Measurements from ENCODE around the gene AHDC1.

The AHDC1 gene

DNA sequence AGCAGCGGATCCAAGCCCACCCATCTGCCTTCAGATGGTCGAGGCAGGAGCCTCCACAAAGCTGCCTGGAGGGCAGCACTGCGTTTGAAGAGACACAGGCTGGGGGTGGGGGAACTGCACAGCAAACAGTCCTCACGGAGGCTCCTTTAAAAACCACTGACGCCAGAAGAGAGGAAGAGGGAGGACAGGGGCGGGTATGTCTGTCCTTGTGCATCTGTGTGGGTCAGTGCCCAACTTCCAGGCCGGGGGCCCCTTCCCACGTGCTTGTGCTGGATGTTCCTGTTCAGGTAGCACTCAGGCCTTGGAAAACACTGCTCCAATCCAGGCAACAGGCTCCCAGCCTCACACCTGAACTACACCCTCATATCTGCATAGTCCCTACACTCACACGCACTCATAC is 7.7 kb downstream of the AHDC1 start:
- Histone ChIP-seq H3K56ac (ENCODE audit: low read length) (peak overlapping the region; percentile 58), H2BK15ac (replicated peaks; ENCODE audit: low read depth) (no peak overlapping the region), H3K27me3 (ENCODE audit: insufficient read depth, low read length, poor library complexity) (no peaks in the 10 kb centered on the region), H3K4me2 (ENCODE audit: low read length) (no peak overlapping the region), H3K23ac (ENCODE audit: low read length) (no peak overlapping the region), H3K18ac (ENCODE audit: low read length) (no peak overlapping the region), H3K9ac (ENCODE audit: low read length) (no peak overlapping the region), H3K27ac (ENCODE audit: low read depth, low read length) (no peak overlapping the region), H3K79me2 (ENCODE audit: control insufficient read depth, insufficient read depth, low read length) (peaks cover 80% of the 10 kb centered on the region), H3K4me1 (ENCODE audit: control insufficient read depth, low read depth, low read length) (peaks cover 38% of the 10 kb centered on the region), H2BK5ac (ENCODE audit: low read length) (no peak overlapping the region), H2AK5ac (ENCODE audit: low read length) (no peak overlapping the region), H4K5ac (ENCODE audit: low read length) (no peak overlapping the region), H4K8ac (ENCODE audit: low read depth, low read length) (no peak overlapping the region), H2BK120ac (ENCODE audit: low read depth, low read length) (no peak overlapping the region), H3K4ac (ENCODE audit: low read depth, low read length) (no peak overlapping the region), H3K4me3 (ENCODE audit: low read length) (no peak overlapping the region), H3K36me3 (ENCODE audit: control insufficient read depth, insufficient read depth, low read length) (no peaks in the 10 kb centered on the region), H3K79me1 (ENCODE audit: low read length) (peaks cover 56% of the 10 kb centered on the region)
- WGBS (ENCODE audit: extremely low coverage, insufficient coverage, low lambda C conversion rate), result no CpG with 5 or more reads among the region's 9 CpGs
- no peak for DNase-seq

DNA sequence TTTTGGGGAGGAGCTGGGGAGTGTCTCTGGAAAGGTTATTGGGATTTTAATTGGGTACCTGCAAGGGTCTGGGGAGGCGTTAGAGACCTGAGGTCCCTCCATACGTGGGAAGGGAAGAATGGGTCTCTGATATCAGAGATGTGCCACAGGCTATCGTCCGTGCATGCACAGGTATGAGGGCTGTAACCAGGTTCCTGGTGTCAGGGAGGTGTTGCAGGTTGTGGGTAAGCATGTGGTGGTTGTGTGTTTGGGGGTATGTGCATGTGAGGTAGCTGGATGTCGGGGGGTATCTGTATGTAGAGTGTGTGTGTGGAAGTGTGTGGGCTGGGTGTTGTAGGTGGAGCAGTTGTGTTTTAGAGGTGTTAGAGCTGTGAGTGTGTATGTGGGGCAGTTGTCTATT is 8.3 kb downstream of the AHDC1 start:
- peak overlapping the region; percentile 57 for H3K56ac ChIP-seq (ENCODE audit: low read length)
- no peak overlapping the region for H2BK120ac ChIP-seq (ENCODE audit: low read depth, low read length)
- no peak for DNase-seq
- WGBS (ENCODE audit: extremely low coverage, insufficient coverage, low lambda C conversion rate), result no CpG with 5 or more reads among the region's 5 CpGs
- H3K4me3 ChIP-seq (ENCODE audit: low read length), result no peak overlapping the region
- peaks cover 38% of the 10 kb centered on the region for H3K4me1 ChIP-seq (ENCODE audit: control insufficient read depth, low read depth, low read length)
- no peak overlapping the region for H2AK5ac ChIP-seq (ENCODE audit: low read length)
- H3K36me3 ChIP-seq (ENCODE audit: control insufficient read depth, insufficient read depth, low read length), result no peaks in the 10 kb centered on the region
- no peak overlapping the region for H3K4me2 ChIP-seq (ENCODE audit: low read length)
- H3K79me1 ChIP-seq (ENCODE audit: low read length), result peaks cover 57% of the 10 kb centered on the region
- H3K79me2 ChIP-seq (ENCODE audit: control insufficient read depth, insufficient read depth, low read length), result peaks cover 75% of the 10 kb centered on the region
- no peak overlapping the region for H4K8ac ChIP-seq (ENCODE audit: low read depth, low read length)
- H2BK5ac ChIP-seq (ENCODE audit: low read length), result no peak overlapping the region
- H3K23ac ChIP-seq (ENCODE audit: low read length), result no peak overlapping the region
- H4K5ac ChIP-seq (ENCODE audit: low read length), result no peak overlapping the region
- no peaks in the 10 kb centered on the region for H3K27me3 ChIP-seq (ENCODE audit: insufficient read depth, low read length, poor library complexity)
- no peak overlapping the region for H2BK15ac ChIP-seq (replicated peaks; ENCODE audit: low read depth)
- H3K4ac ChIP-seq (ENCODE audit: low read depth, low read length), result no peak overlapping the region
- H3K27ac ChIP-seq (ENCODE audit: low read depth, low read length), result no peak overlapping the region
- no peak overlapping the region for H3K9ac ChIP-seq (ENCODE audit: low read length)
- H3K18ac ChIP-seq (ENCODE audit: low read length), result no peak overlapping the region

DNA sequence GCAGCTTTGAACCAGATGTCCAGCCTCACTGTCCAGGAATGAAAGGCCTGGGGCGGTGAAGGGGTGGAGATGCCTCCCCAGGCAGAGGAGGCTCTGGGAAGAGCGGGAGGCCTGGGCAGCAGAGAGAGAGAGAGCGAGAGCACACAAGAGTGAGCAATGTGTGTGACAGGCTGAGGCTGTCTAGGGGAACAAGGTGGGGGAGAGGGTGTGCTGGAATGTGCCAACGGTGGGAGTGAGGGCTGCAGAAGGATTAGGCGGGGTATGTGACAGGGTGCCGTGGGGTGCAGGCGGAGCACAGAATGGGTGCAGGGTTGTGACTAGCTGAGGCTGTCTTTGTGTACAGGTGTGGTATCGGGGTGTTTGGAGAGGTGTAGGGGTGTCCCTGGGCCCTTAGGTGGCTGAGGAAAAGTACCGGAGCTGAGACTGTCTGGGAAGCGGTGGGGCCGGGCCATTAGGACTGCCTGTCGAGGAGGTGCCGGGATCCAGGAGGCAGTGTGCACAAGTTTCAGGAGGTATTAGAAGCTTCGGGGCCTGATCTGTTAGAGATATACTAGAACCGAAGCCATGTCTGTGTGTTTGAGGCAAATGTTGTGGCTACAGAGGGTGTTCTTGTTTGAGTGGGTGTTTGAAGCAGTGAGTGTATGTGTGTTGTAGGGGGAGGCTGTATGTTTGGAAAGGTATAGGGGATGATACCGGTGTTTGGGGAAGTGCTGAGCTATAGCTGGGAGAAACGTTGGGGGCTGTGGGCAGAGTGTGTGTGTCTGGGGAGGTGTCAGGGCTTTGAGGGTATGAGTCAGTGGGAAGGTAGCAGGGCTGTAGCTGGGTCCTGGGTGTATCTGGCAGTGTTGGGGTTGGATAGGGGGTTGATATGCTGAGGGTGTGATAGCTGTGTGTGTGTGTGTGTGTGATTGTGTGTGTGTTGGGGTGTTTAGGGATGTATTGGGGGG is 9.1 kb downstream of the AHDC1 start:
- Histone ChIP-seq H3K56ac (ENCODE audit: low read length) (peak overlapping the region; percentile 79), H3K27me3 (ENCODE audit: insufficient read depth, low read length, poor library complexity) (no peaks in the 10 kb centered on the region), H3K18ac (ENCODE audit: low read length) (no peak overlapping the region), H4K5ac (ENCODE audit: low read length) (no peak overlapping the region), H2AK5ac (ENCODE audit: low read length) (peak overlapping the region; percentile 38), H3K79me2 (ENCODE audit: control insufficient read depth, insufficient read depth, low read length) (peaks cover 69% of the 10 kb centered on the region), H4K8ac (ENCODE audit: low read depth, low read length) (no peak overlapping the region), H2BK120ac (ENCODE audit: low read depth, low read length) (no peak overlapping the region), H3K36me3 (ENCODE audit: control insufficient read depth, insufficient read depth, low read length) (no peaks in the 10 kb centered on the region), H3K4me3 (ENCODE audit: low read length) (no peak overlapping the region), H3K79me1 (ENCODE audit: low read length) (peaks cover 57% of the 10 kb centered on the region), H3K23ac (ENCODE audit: low read length) (peak overlapping the region; percentile 71), H3K4me2 (ENCODE audit: low read length) (no peak overlapping the region), H3K4ac (ENCODE audit: low read depth, low read length) (no peak overlapping the region), H3K27ac (ENCODE audit: low read depth, low read length) (peak overlapping the region; percentile 0), H2BK15ac (replicated peaks; ENCODE audit: low read depth) (no peak overlapping the region), H3K4me1 (ENCODE audit: control insufficient read depth, low read depth, low read length) (peaks cover 36% of the 10 kb centered on the region), H3K9ac (ENCODE audit: low read length) (peak overlapping the region; percentile 38), H2BK5ac (ENCODE audit: low read length) (no peak overlapping the region)
- 100% methylated on average over 1 of the region's 17 CpGs for WGBS (ENCODE audit: extremely low coverage, insufficient coverage, low lambda C conversion rate)
- peak; percentile 33 for DNase-seq

DNA sequence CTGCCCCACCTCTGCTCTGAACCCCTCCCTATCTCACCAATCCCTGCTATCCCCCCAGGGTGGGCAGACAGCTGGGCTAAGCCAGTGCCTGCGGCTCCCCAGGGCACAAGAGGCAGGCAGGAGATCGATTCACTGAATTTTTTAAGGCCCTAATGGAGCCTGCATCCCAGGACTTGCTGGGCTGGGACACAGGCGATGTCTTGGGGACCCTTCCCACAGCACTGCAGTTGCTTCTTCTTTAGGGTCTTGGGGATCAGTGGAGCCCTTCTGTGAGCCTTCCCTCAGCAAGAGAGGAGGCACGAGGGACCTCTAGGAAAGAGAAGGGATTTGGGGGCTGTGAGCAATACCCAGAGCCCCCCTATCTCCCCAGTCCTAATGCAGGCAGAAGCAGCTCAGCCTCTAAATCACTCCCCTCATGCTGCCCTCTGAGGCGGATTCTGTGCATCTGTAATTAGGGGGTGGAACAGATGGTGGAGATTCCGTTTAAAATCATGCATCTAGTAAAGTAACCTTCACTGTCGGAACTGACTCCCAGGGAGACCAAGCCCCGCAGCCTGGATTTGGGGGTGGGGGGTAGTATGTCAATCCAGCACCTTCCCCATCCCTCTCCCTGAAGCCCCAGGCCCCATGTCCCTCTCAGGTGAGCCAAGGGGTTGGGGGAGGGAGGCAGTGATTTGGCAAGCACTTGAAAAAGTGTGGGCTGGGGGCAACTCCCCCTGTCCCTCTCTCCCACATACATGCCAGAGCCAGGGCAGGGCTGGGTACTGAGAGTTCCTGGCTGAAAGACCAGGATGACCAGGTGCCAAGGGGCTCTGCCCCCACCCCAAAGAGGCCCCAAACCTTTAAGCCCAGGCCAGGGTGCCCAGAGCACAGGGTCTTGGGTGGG is 10.0 kb downstream of the AHDC1 start:
- Histone ChIP-seq H3K4me1 (ENCODE audit: control insufficient read depth, low read depth, low read length) (peaks cover 31% of the 10 kb centered on the region), H3K4me2 (ENCODE audit: low read length) (no peak overlapping the region), H3K79me1 (ENCODE audit: low read length) (peaks cover 57% of the 10 kb centered on the region), H3K9ac (ENCODE audit: low read length) (peak overlapping the region; percentile 55), H4K5ac (ENCODE audit: low read length) (no peak overlapping the region), H3K79me2 (ENCODE audit: control insufficient read depth, insufficient read depth, low read length) (peaks cover 60% of the 10 kb centered on the region), H2BK15ac (replicated peaks; ENCODE audit: low read depth) (no peak overlapping the region), H4K8ac (ENCODE audit: low read depth, low read length) (no peak overlapping the region), H3K27ac (ENCODE audit: low read depth, low read length) (peak overlapping the region; percentile 73), H3K4me3 (ENCODE audit: low read length) (no peak overlapping the region), H2AK5ac (ENCODE audit: low read length) (peak overlapping the region; percentile 38), H2BK120ac (ENCODE audit: low read depth, low read length) (no peak overlapping the region), H3K23ac (ENCODE audit: low read length) (peak overlapping the region; percentile 71), H3K27me3 (ENCODE audit: insufficient read depth, low read length, poor library complexity) (no peaks in the 10 kb centered on the region), H3K56ac (ENCODE audit: low read length) (peak overlapping the region; percentile 79), H3K18ac (ENCODE audit: low read length) (peak overlapping the region; percentile 22), H2BK5ac (ENCODE audit: low read length) (peak overlapping the region; percentile 35), H3K4ac (ENCODE audit: low read depth, low read length) (no peak overlapping the region), H3K36me3 (ENCODE audit: control insufficient read depth, insufficient read depth, low read length) (no peaks in the 10 kb centered on the region)
- no peak for DNase-seq
- no CpG with 5 or more reads among the region's 8 CpGs for WGBS (ENCODE audit: extremely low coverage, insufficient coverage, low lambda C conversion rate)

DNA sequence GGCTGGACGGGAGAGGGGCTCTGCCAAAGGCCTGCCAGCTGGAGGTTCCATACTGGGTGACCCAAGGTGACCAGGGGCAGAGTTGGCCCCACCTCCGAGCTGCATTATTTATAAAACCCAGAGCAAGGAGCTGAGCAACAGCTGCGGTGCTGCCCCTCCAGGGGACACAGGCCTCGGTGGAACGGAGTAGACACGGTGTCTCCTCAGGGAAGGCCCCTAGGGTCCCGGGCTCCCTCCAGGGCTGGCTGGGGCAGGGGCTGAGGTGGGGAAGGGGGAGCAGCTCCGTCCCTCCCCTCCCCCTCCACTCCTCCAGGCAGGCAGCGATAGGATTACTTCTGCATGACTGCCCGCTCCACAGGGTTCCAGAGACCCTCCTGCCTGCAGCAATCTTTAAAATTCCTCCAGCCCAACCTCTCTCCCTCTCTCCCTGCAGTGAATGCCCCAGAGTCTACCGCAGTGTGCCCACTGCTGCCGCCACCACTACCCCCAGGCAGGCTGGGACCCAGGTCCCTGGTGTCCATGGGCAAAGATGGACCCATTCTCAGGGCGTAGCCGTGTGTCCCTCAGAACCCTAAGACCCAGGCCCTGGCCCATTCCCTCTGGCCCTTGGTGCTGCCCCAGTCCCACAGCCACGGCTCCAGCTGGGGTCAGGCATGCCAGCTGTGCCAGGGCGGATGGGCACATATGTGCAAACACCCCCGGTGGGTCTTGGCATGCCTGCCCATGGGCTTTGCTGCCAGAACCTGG is 10.8 kb downstream of the AHDC1 start:
- H3K27ac ChIP-seq (ENCODE audit: low read depth, low read length), result peak overlapping the region; percentile 73
- no peak overlapping the region for H4K5ac ChIP-seq (ENCODE audit: low read length)

More for the DNA sequence above, 10.8 kb downstream of the AHDC1 start:
- Histone ChIP-seq H2BK15ac (replicated peaks; ENCODE audit: low read depth) (no peak overlapping the region), H3K4me2 (ENCODE audit: low read length) (peak overlapping the region; percentile 41), H3K4me3 (ENCODE audit: low read length) (no peak overlapping the region), H2AK5ac (ENCODE audit: low read length) (peak overlapping the region; percentile 83), H3K36me3 (ENCODE audit: control insufficient read depth, insufficient read depth, low read length) (no peaks in the 10 kb centered on the region), H3K4me1 (ENCODE audit: control insufficient read depth, low read depth, low read length) (peaks cover 26% of the 10 kb centered on the region), H3K56ac (ENCODE audit: low read length) (peak overlapping the region; percentile 84), H4K8ac (ENCODE audit: low read depth, low read length) (no peak overlapping the region), H2BK120ac (ENCODE audit: low read depth, low read length) (no peak overlapping the region), H3K23ac (ENCODE audit: low read length) (no peak overlapping the region), H3K79me2 (ENCODE audit: control insufficient read depth, insufficient read depth, low read length) (peaks cover 54% of the 10 kb centered on the region), H3K9ac (ENCODE audit: low read length) (peak overlapping the region; percentile 62), H2BK5ac (ENCODE audit: low read length) (peak overlapping the region; percentile 68), H3K4ac (ENCODE audit: low read depth, low read length) (no peak overlapping the region), H3K27me3 (ENCODE audit: insufficient read depth, low read length, poor library complexity) (no peaks in the 10 kb centered on the region), H3K79me1 (ENCODE audit: low read length) (peaks cover 54% of the 10 kb centered on the region), H3K18ac (ENCODE audit: low read length) (peak overlapping the region; percentile 69)
- DNase-seq, result peak; percentile 90
- WGBS (ENCODE audit: extremely low coverage, insufficient coverage, low lambda C conversion rate), result no CpG with 5 or more reads among the region's 17 CpGs

All from mesendoderm (in vitro differentiated cells).